ENCODE data around the gene SYT1.

SYT1 gene

GRCh38 chr12:79059557-79059956 is 195.0 kb downstream of the SYT1 start:
- TF ChIP-seq CTCF (IDR thresholded peaks at IDR 0.05; ENCODE audit: control insufficient read depth, extremely low read depth, insufficient read depth) = no peak
- no peak overlapping the region for H3K4me3 ChIP-seq (ENCODE audit: low read depth, low read length)
- no peak for DNase-seq (ENCODE audit: low read depth)

- DNase-seq (ENCODE audit: low read depth) = no peak
- no peak overlapping the region for H3K4me3 ChIP-seq (ENCODE audit: low read depth, low read length)
- no peak for TF ChIP-seq CTCF (IDR thresholded peaks at IDR 0.05; ENCODE audit: control insufficient read depth, extremely low read depth, insufficient read depth)
Observed at GRCh38 chr12:79063258-79063657, 198.7 kb downstream of the SYT1 start.

GRCh38 chr12:79067977-79068376 is 203.4 kb downstream of the SYT1 start:
- no peak overlapping the region for H3K4me3 ChIP-seq (ENCODE audit: low read depth, low read length)
- DNase-seq (ENCODE audit: low read depth) = no peak
- no peak for TF ChIP-seq CTCF (IDR thresholded peaks at IDR 0.05; ENCODE audit: control insufficient read depth, extremely low read depth, insufficient read depth)

GRCh38 chr12:79069009-79069408 is 204.4 kb downstream of the SYT1 start:
- DNase-seq (ENCODE audit: low read depth) = no peak
- no peak for TF ChIP-seq CTCF (IDR thresholded peaks at IDR 0.05; ENCODE audit: control insufficient read depth, extremely low read depth, insufficient read depth)
- H3K4me3 ChIP-seq (ENCODE audit: low read depth, low read length) = no peak overlapping the region

GRCh38 chr12:79071498-79071897 is 206.9 kb downstream of the SYT1 start:
- no peak for TF ChIP-seq CTCF (IDR thresholded peaks at IDR 0.05; ENCODE audit: control insufficient read depth, extremely low read depth, insufficient read depth)
- no peak overlapping the region for H3K4me3 ChIP-seq (ENCODE audit: low read depth, low read length)
- DNase-seq (ENCODE audit: low read depth) = no peak

- DNase-seq (ENCODE audit: low read depth) = no peak
- TF ChIP-seq CTCF (IDR thresholded peaks at IDR 0.05; ENCODE audit: control insufficient read depth, extremely low read depth, insufficient read depth) = no peak
- no peak overlapping the region for H3K4me3 ChIP-seq (ENCODE audit: low read depth, low read length)
Observed at GRCh38 chr12:79073506-79073905, 208.9 kb downstream of the SYT1 start.

- DNase-seq (ENCODE audit: low read depth) = no peak
- H3K4me3 ChIP-seq (ENCODE audit: low read depth, low read length) = no peak overlapping the region
- TF ChIP-seq CTCF (IDR thresholded peaks at IDR 0.05; ENCODE audit: control insufficient read depth, extremely low read depth, insufficient read depth) = no peak
Observed at GRCh38 chr12:79082595-79082994, 218.0 kb downstream of the SYT1 start.
